NCI-H2107 treated with DMSO at 0.1 percent for 48 hours (cell line): ENCODE data around the gene MRI1.
A peak's percentile ranks its signal among the peaks of the same experiment; 100 is the strongest.
"Not testable (repeated sequence)": the region's sequence is repeated elsewhere in the genome, so short reads cannot be mapped to it uniquely, and the experiment has no call there.

Experiments used
- DNase-seq: peaks from one replicate; lab custom pipeline; 2025; ENCODE audit not compliant: unreplicated experiment; lab: John Stamatoyannopoulos, UW

MRI1 gene

DNA sequence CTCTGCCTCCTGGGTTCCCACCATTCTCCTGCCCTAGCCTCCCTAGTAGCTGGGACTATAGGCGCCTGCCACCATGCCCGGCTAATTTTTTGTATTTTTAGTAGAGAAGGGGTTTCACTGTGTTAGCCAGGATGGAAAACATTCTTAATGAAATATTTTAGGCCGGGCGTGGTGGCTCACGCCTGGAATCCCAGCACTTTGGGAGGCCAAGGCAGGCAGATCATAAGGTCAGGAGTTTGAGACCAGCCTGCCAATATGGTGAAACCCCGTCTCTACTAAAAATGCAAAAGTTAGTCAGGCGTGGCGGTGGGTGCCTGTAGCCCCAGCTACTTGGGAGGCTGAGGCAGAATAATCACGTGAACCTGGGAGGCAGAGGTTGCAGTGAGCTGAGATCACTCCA is 29.0 kb downstream of the MRI1 start:
- DNase-seq: not testable (repeated sequence)

DNA sequence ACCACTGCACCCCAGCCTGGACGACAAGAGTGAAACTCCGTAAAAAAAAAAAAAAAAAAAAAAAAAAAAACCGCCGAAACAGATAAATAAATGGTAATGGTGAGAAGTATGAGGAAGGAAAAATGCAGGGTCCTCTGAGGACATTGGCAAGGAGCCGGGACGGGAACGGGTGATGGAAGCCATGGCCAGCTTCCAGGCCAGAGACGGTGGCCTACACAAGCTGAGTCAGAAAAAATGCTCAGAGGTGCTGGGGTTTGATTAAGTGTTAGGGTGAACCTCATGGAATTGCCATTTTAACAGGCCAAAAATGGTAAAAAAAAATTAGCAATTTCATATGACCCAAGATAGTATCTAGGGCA is 30.1 kb downstream of the MRI1 start:
- no peak for DNase-seq

DNA sequence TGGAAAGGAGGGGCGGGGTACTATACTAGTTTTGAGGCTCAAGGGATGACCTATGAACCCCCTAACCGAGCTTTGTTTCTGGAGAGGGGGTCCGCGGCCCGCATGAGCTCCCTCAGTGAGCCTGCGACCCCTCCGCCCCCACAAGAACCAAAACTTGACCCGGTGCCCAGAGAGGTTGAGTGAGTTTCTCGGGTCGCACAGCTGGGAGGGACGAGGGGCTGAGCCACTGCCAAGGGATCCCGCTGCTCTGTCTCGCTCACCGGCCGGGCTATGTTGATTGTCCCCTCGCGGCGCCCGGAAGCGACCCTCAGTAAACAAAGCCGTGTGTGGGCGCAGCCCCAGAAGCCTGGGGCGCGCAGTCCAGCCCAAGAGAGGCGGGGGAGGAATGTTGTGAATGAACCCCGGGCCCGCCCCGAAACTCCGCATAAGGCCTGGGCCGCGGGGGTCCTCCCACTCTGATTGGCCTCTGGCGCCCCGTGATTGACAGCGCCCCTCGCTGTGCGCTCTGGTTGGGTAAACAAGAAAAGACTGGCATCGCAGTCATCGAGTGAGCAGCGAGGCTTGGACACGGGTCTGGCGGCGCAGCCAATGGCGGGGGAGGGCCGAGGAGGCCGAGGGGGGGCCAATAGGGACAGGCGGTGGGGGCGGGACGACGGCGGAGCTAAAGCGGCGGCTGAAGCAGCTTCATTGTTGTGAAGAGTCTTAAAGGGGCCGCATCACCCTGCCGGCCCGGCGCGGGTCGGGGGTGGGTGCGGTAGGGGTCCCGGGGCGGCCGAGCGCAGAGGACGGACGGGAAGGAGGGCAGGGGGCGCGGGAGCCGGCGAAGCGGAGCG is 30.7 kb downstream of the MRI1 start, which contains the start of gene ZSWIM4:
TSS of gene ZSWIM4 (plus strand) at position 687 of the 833 bp plus-strand sequence. CDS start 206 bp downstream, outside the sequence.
- peak; percentile 96 for DNase-seq

DNA sequence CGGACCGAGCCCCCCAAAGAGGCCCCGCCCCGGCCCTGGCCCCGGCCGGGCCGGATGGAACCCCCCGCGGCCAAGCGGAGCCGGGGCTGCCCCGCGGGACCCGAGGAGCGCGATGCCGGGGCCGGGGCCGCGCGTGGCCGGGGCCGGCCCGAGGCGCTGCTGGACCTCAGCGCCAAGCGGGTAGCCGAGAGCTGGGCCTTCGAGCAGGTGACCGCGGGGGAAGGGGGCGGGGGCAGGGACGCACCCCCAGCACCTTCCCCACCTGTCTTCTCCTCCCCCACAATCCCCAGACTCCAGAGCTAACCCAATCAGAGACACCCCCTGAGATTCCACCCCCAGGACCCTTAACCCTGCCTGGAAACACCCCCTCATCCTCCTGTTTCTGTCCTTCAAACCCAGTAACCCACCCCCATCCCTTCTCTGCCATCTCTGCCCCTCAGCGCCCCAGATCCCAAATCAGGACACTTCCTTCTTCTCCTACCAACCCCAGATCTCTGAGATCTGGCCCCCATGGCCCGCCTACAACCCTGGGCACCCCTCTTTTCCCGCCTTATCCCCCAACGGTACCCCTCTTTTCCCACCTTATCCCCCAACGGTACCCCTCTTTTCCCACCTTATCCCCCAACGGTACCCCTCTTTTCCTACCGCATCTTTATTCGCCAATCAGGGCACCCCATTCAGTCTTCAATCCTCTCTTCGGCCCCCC is 31.4 kb downstream of the MRI1 start:
- DNase-seq: no peak

DNA sequence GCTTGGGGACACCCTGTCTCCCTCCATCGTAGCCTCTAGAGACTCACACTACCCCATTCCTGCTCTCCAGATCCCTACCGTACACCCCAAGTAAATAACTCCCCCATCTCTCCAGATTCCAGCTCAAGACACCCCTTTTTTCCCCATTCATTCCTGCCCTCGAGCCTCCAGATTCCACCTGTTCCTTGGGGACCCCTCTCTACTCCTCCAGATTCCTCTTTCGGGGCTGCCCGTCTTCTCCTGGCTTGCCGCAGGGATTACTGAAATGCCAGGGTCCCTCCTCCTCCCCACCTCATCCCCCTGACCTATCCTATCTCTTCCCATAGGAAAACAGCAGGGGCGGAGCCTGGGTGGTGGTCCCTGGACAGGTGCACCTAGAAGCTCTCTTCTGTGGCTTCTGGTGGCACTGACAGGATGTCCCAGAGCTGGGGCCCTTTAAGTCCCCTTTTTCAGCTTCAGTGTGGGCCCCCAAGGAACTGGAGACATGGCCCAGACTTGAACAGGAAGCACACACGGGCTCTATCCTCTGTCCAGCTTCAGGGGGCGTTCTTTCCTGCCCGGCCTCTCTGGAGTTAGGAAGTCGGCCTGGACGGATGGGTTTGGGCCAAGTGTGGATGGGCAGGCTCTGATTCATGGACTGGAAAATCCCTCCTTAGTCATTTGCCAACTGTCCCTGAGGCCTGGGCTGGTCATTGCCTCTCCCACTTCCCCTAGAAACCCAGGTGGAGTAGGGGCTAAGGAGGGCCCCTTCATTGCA is 32.2 kb downstream of the MRI1 start:
- no peak for DNase-seq

DNA sequence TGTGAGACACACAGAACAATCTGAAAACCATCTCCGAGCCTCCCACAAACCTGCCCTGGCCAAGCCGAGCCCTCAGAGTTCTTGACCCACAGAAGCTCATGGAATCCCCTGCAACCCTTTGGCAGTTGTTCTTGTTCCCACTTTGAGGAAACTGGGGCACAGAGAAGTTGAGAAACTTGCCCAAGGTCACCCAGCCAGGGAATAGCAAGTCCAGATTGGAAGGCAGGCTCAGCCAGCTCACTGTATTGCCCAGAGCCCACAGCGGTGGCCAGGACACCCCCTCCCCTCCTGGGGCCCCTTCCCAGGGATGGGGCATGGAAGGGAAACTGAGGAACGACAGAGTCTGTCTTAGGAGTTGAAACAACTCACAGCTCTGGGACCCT is 32.7 kb downstream of the MRI1 start:
- DNase-seq: no peak

DNA sequence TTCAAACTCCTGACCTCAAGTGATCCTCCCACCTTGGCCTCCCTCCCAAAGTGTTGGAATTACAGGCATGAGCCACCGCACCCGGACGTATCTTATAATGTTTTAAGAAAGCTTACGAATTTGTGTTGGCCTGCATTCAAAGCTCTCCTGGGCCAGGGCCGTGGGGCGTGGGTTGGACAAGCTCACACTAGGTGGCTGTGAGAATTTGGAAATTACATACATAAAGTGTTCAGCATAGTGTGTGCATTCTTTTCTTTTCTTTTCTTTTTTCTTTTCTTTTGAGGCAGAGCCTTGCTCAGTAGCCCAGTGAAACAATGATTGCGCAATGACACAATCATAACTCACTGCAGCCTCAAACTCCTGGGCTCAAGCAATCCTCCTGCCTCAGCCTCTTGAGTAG is 33.5 kb downstream of the MRI1 start:
- no peak for DNase-seq

DNA sequence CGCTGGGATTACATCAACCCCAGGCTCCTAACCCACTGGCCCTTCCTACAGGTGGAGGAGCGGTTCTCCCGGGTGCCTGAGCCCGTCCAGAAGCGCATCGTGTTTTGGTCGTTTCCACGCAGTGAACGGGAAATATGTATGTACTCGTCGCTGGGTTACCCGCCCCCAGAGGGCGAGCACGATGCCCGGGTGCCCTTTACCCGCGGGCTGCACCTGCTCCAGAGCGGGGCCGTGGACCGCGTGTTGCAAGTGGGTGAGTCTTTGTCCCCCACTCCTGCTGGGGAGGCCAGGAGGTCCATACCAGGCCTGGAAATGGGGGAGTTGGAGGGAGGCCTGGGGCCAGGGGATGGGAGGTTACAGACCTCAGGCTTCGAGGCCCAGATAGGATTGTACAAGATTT is 35.3 kb downstream of the MRI1 start:
- DNase-seq: no peak

DNA sequence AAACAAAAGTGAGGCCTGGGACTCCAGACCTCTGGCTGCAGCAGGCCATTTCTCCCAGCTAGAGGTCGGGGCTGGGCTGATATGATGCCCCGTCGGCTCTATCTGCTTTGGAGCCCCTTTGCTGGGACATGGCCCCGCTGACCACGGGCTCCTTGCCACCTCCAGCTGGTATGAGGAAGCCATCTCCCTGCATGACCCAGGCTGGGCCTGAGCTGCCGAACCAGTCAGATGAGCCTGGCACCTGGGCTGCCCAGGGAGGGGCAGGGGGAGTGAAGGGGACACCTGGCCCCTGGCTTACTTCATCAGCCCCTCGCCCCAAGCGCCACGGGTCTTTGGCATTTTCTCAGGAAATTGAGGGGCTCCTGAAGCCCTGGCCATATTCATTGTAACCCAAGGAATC is 38.7 kb downstream of the MRI1 start:
- DNase-seq: no peak

DNA sequence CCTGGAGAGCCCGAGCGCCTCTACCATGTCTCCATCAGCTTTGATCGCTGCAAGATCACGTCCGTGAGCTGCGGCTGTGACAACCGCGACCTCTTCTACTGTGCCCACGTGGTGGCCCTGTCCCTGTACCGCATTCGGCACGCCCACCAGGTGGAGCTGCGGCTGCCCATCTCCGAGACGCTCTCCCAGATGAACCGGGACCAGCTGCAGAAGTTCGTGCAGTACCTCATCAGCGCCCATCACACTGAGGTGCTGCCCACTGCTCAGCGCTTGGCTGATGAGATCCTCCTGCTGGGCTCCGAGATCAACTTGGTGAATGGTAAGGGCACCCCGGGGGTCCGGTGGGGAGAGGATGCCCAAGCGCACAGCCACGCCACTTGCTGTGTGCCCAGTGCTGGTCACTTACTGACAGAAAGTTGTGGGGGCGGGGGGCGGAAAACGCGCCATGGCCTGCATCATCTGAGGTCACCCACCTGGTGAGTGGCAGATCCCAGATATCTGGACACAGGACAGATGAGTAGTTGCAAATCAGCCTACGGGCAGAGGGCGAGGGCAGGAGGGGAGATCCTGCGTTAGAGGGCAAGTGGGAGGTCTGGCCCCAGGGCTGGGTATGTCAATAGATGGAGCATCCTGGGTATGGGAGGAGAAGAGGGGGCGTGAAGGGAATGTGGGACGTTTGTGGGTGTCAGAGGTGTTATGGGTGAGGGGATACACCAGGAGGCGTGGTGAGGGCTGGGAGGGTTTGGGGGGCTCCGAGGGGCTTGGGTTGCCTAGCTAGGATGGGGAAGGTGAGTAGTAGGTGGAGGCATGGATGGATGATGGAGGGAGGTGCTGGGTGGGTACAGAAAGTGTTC is 40.7 kb downstream of the MRI1 start:
- no peak for DNase-seq

DNA sequence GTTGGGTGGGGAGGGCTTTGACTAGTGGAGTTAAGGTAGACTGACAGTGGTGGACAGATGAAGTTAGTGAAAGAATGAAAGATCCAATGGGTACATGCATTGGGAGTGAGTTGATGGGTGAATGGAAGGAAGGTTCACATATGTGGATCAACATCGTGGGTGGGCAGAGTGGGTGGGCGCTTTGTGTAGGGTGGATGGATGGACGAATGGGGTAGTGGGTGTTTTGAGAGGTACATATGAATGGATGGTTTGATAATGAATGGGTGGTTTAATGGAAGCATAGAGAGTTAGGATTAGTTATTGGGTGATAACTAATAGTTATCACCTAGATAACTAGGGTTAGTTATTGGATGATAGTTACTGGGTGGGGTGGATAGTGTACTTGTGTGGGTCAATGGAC is 42.4 kb downstream of the MRI1 start:
- no peak for DNase-seq

DNA sequence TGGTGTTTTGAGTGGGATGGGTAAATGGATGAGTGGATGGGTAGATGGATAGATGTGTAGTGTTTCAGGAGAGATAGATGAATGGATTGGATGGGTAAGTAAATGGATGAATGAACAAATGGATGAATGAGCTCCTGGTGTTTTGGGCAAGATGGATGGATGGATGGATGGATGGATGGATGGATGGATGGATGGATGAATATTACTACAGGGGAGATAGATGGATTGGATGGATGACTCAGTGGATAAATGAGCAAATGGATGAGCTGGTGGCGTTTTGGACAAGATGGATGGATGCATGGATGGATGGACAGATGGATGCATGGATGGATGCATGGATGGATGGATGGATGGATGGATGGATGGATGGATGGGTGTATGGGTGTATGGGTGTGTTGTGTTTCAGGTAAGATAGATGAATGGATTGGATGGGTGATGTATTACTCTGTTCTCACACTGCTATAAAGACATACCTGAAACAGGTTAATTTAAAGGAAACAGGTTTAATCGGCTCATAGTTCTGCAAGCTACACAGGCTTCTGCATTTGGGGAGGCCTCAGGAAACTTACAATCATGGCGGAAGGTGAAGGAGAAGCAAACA is 43.2 kb downstream of the MRI1 start:
- DNase-seq: no peak

DNA sequence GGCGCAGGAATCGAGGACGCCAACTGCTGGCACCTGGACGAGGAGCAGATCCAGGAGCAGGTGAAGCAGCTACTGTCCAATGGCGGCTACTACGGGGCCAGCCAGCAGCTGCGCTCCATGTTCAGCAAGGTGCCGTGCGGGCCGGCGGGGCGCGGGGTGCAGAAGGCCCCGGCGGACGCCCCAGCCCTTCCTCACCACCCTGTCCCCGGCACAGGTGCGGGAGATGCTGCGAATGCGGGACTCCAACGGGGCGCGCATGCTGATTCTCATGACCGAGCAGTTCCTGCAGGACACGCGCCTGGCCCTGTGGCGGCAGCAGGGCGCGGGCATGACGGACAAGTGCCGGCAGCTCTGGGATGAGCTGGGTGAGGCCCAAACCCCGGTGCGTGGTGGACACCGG is 44.5 kb downstream of the MRI1 start:
- no peak for DNase-seq

DNA sequence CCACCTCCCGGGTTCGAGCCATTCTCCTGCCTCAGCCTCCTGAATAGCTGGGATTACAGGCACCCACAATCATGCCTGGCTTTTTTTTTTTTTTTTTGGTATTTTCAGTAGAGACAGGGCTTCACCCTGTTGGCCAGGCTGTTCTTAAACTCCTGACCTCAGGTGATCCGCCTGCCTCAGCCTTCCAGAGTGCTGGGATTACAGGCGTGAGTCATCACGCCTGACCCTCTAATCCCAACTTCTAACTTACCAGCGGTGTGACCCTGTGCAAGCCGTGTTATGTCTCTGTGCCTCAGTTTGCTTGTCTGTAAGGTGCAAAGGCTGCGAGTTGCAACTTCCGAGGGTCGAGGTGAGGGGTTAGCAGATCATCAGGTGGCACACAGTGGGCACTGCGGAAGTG is 48.2 kb downstream of the MRI1 start:
- DNase-seq: no peak

DNA sequence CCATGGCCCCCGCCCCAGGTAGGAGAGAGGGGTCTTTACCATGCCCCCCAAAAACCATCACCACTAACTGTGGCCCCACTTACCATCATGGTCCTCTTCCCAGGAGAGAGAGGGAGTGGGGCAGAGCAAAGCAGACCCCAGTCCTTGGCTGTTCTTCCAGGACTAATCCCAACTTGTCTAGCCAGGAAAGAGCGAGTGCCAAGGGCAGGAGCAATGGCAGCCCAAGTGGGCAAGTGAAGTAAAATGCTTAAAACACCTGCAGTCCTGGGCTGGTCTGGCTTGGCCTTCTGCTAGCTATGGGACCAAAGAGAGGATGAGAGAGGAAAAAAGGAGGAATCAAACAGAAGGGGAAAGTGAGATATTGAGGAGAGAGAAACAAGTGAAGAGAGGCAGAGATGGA is 48.8 kb downstream of the MRI1 start:
- DNase-seq: no peak

DNA sequence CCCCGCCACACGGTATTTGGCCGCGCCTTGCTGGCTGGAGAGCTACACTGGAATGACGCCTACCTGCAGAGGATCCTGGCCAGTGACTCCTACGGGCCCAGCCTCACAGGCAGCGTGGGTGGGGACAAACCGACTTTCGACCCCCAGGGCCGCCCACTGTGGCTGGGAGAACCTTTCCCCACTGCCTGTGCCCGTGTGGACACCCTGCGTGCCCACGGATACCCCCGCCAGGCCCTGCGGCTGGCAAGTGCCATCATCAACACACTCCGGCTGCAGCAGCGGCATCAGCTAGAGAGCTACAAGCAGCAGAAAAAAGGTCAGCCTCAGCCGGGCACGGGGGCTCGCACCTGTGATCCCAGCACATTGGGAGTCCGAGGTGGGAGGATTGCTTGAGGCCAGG is 50.2 kb downstream of the MRI1 start:
- DNase-seq: no peak

DNA sequence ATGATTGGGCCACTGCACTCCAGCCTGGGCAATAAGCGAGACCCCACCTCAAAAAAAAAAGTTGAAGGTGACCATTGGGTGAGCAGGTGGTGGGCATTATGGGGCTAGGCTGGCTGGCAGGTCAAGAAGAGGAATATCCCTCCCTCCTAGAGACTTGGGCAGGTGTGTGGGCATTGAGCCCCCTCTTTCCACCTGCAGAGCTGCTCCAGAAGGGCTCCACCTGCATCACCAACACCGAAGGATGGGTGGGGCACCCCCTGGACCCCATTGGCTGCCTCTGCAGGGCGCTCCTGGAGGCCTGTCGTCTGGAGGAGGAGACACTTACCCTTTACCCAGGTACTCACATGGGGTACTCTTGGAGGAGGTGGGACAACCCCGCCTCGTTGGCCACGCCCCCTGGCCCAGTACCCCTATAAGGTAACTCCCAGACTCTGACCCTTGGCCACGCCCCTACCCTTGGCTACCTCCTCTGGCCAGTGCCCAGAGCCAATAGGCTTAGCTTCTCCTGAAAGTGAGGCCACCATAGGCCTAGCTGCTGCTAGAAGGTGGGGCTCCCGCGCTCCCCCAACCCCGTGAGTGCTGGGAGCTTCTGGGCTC is 52.8 kb downstream of the MRI1 start:
- no peak for DNase-seq

DNA sequence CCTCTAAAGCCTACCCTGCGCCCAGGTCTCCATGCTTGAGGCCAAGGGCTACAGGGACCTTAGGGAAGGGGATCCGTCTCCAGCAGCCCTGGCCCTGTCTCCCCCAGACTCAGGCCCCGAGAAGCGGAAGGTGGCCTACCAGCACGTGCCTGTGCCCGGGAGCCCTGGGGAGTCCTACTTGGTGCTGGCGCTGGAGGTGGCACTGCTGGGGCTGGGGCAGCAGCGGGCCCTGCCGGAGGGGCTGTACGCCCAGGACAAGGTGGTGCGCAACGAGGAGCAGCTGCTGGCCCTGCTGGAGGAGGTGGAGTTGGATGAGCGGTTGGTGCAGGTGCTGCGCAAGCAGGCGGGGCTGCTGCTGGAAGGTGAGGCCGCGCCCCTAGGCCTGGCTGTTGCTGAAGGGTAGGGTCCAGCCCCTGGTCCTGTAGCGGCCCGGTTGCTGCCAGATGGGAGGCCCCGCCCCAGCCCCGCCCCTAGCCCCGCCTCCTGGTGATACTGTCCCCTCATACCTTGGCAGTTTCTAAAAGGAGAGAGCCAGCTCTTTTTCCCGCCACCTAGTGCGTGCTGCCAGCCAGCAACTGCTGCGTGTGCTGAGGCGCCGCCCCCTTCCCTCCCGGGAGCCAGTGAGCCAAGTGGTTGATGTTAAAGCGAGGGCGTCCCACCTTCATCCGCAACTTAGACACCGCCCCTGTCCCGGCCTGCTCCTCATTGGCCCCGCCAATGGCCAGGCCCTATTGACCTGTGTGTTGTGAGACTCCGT is 53.5 kb downstream of the MRI1 start:
- no peak for DNase-seq

DNA sequence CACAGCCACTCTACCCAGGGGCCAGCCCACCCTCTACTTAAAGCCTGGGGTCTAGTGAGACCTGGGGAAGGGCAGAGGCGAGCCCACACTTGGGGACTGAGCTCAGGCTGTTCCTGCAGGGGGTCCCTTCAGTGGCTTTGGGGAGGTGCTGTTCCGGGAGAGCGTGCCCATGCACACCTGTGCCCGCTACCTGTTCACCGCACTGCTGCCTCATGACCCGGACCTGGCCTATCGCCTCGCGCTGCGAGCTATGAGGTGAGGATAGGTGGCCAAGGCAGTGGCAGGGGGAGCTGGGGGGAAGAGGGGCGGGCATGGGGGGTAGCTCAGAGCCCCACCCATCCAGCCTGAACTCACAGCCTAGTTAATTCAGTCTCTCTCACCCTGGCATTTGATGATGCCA is 54.9 kb downstream of the MRI1 start:
- no peak for DNase-seq
